Measurements from ENCODE around the gene UBIAD1.

UBIAD1 gene

GRCh38 chr1:11272832-11273594 is at the start of gene UBIAD1:
Gene UBIAD1 (plus strand): TSS chr1:11273198. CDS start chr1:11273532, 334 bp downstream.
- peak; percentile 89 for DNase-seq (ENCODE audit: low read depth, low spot score)
- peak within 1 kb of the TSS; percentile 84 for H3K4me3 ChIP-seq (ENCODE audit: low read depth, low read length)
- TF ChIP-seq CTCF (IDR thresholded peaks at IDR 0.05; ENCODE audit: low read depth, low read length): no peak
- in situ Hi-C loops (cut with HindIII; ENCODE audit: low sequenced_read_pairs): no loop called here

- no peak for DNase-seq (ENCODE audit: low read depth, low spot score)
- H3K4me3 ChIP-seq (ENCODE audit: low read depth, low read length): no peak overlapping the region
- in situ Hi-C loops (cut with HindIII; ENCODE audit: low sequenced_read_pairs): no loop called here
- no peak for TF ChIP-seq CTCF (IDR thresholded peaks at IDR 0.05; ENCODE audit: low read depth, low read length)
Measured at GRCh38 chr1:11227106-11228077, 45.6 kb upstream of the UBIAD1 start.

- no peak for TF ChIP-seq CTCF (IDR thresholded peaks at IDR 0.05; ENCODE audit: low read depth, low read length)
- no peak for DNase-seq (ENCODE audit: low read depth, low spot score)
- in situ Hi-C loops (cut with HindIII; ENCODE audit: low sequenced_read_pairs): no loop called here
Measured at GRCh38 chr1:11229203-11229602, 43.8 kb upstream of the UBIAD1 start.

GRCh38 chr1:11233208-11233607 is 39.8 kb upstream of the UBIAD1 start:
- in situ Hi-C loops (cut with HindIII; ENCODE audit: low sequenced_read_pairs): no loop called here

More at GRCh38 chr1:11229203-11229602, 43.8 kb upstream of the UBIAD1 start:
- no peak overlapping the region for H3K4me3 ChIP-seq (ENCODE audit: low read depth, low read length)

GRCh38 chr1:11237356-11237755 is 35.6 kb upstream of the UBIAD1 start:
- no peak for TF ChIP-seq CTCF (IDR thresholded peaks at IDR 0.05; ENCODE audit: low read depth, low read length)
- DNase-seq (ENCODE audit: low read depth, low spot score): no peak
- in situ Hi-C loops (cut with HindIII; ENCODE audit: low sequenced_read_pairs): no loop called here
- H3K4me3 ChIP-seq (ENCODE audit: low read depth, low read length): no peak overlapping the region

More at GRCh38 chr1:11233208-11233607, 39.8 kb upstream of the UBIAD1 start:
- no peak for TF ChIP-seq CTCF (IDR thresholded peaks at IDR 0.05; ENCODE audit: low read depth, low read length)
- DNase-seq (ENCODE audit: low read depth, low spot score): no peak
- H3K4me3 ChIP-seq (ENCODE audit: low read depth, low read length): no peak overlapping the region

- in situ Hi-C loops (cut with HindIII; ENCODE audit: low sequenced_read_pairs): no loop called here
- no peak for DNase-seq (ENCODE audit: low read depth, low spot score)
- H3K4me3 ChIP-seq (ENCODE audit: low read depth, low read length): no peak overlapping the region
- no peak for TF ChIP-seq CTCF (IDR thresholded peaks at IDR 0.05; ENCODE audit: low read depth, low read length)
Measured at GRCh38 chr1:11238311-11238710, 34.7 kb upstream of the UBIAD1 start.

All from astrocyte of the spinal cord (primary cell).